Stimulated activated naive CD8-positive, alpha-beta T cell treated with anti-CD3 and anti-CD28 coated beads, Interleukin-15, Interleukin-2, amounts not matched to agents 100 U/mL and 50 U/mL, for 24 hours (primary cell): ENCODE results near the gene TMPRSS3.

Experiments used
- ATAC-seq: fragments of 150-1000 bp; cut with Tn5 transposase; one replicate; pipeline ENCODE4 v1.10.0; 2021
- DNase-seq: peaks from one replicate; pipeline ENCODE4 v3.0.0; 2021

Gene TMPRSS3

GRCh38 chr21:42373196-42373907 lies 22.5 kb downstream of the TMPRSS3 start:
- ATAC-seq, result peak; percentile 92
- DNase-seq, result peak; percentile 71

- ATAC-seq, result no peak
- DNase-seq, result no peak
These were observed 24.8 kb downstream of the TMPRSS3 start for GRCh38 chr21:42370894-42371654.

- ATAC-seq, result no peak
- peak; percentile 22 for DNase-seq
These were observed 26.0 kb downstream of the TMPRSS3 start for GRCh38 chr21:42369821-42370220.

GRCh38 chr21:42367367-42368165 lies 28.3 kb downstream of the TMPRSS3 start:
- ATAC-seq (no peak), DNase-seq (no peak)

GRCh38 chr21:42366292-42367010 lies 29.4 kb downstream of the TMPRSS3 start, which contains the start of gene TFF1:
TSS of gene TFF1 (minus strand) at chr21:42366535. CDS start at chr21:42366495, 40 bp downstream.
- no peak for DNase-seq

GRCh38 chr21:42365770-42366169 lies 30.1 kb downstream of the TMPRSS3 start:
- no peak for ATAC-seq

More at GRCh38 chr21:42366292-42367010, 29.4 kb downstream of the TMPRSS3 start, which contains the start of gene TFF1:
- no peak for ATAC-seq

GRCh38 chr21:42364304-42364865 lies 31.5 kb downstream of the TMPRSS3 start:
- ATAC-seq (no peak), DNase-seq (no peak)

More at GRCh38 chr21:42365770-42366169, 30.1 kb downstream of the TMPRSS3 start:
- no peak for DNase-seq

GRCh38 chr21:42363312-42363711 lies 32.5 kb downstream of the TMPRSS3 start:
- DNase-seq, result no peak
- ATAC-seq, result no peak

GRCh38 chr21:42362700-42363099 lies 33.2 kb downstream of the TMPRSS3 start:
- no peak for DNase-seq
- ATAC-seq, result no peak

- ATAC-seq, result no peak
- DNase-seq, result no peak
These were observed 33.7 kb downstream of the TMPRSS3 start for GRCh38 chr21:42362198-42362597.

- ATAC-seq (no peak), DNase-seq (no peak)
These were observed 34.6 kb downstream of the TMPRSS3 start for GRCh38 chr21:42361286-42361685.

GRCh38 chr21:42360317-42360716 lies 35.5 kb downstream of the TMPRSS3 start:
- peak; percentile 59 for DNase-seq
- ATAC-seq, result peak; percentile 68

- ATAC-seq, result no peak
- DNase-seq, result no peak
These were observed 36.9 kb downstream of the TMPRSS3 start for GRCh38 chr21:42358937-42359336.

GRCh38 chr21:42358261-42358660 lies 37.6 kb downstream of the TMPRSS3 start:
- no peak for DNase-seq
- ATAC-seq, result no peak

- ATAC-seq (no peak), DNase-seq (no peak)
These were observed 38.5 kb downstream of the TMPRSS3 start for GRCh38 chr21:42357307-42357706.

GRCh38 chr21:42356650-42357049 lies 39.2 kb downstream of the TMPRSS3 start:
- DNase-seq, result no peak
- ATAC-seq, result no peak

- no peak for ATAC-seq
- DNase-seq, result no peak
These were observed 39.8 kb downstream of the TMPRSS3 start for GRCh38 chr21:42356046-42356445.

GRCh38 chr21:42353623-42354022 lies 42.2 kb downstream of the TMPRSS3 start:
- ATAC-seq (no peak), DNase-seq (no peak)

GRCh38 chr21:42352441-42353095 lies 43.3 kb downstream of the TMPRSS3 start:
- ATAC-seq, result no peak
- DNase-seq, result no peak

GRCh38 chr21:42351626-42352440 lies 44.0 kb downstream of the TMPRSS3 start:
- no peak for ATAC-seq
- DNase-seq, result no peak
